Uterus (tissue), 4 donors: ENCODE results near the gene FKRP. TPM values are rescaled to one million over a fixed set of nuclear protein-coding genes. Genes with fewer than 3 reads are reported as not detected.
"Not testable (repeated sequence)": the region's sequence is repeated elsewhere in the genome, so short reads cannot be mapped to it uniquely, and the experiment has no call there.

Source experiments
- DNase-seq, 2 donors: peaks; one replicate each; pipeline ENCODE4 v3.0.0-alpha.2; 2019 to 2020
- H3K27ac ChIP-seq, 2 donors: fragments of 200-600 bp; sonication (generic); 1 replicate in 1 of 2; 2 replicates in 1 of 2; pipeline ENCODE4 v1.5.1; 2016 to 2018
- H3K27me3 ChIP-seq, 2 donors: fragments of 200-600 bp; sonication (generic); one replicate each; pipeline ENCODE4 v1.5.1; 2018 to 2019; ENCODE audit warnings: control low read depth in 1 of 2
- H3K36me3 ChIP-seq, 2 donors: fragments of 200-600 bp; sonication (generic); one replicate each; pipeline ENCODE4 v1.5.1; 2019; ENCODE audit warnings: control low read depth in 1 of 2
- H3K4me1 ChIP-seq, 2 donors: fragments of 200-600 bp; sonication (generic); one replicate each; pipeline ENCODE4 v1.5.1; 2018 to 2019; ENCODE audit warnings: control low read depth in 1 of 2
- H3K4me3 ChIP-seq, 2 donors: fragments of 200-600 bp; sonication (generic); 1 replicate in 1 of 2; 2 replicates in 1 of 2; pipeline ENCODE4 v1.5.1; 2018 to 2019; ENCODE audit warnings: mild to moderate bottlenecking in 1 of 2
- H3K9me3 ChIP-seq, 2 donors: fragments of 200-600 bp; sonication (generic); one replicate each; pipeline ENCODE4 v1.5.1; 2019; ENCODE audit warnings: control low read depth in 1 of 2
- CTCF ChIP-seq, 4 experiments: fragments of 200-600 bp in 2 of 4; fragments of 450-650 bp in 2 of 4; sonication (generic) in 2 of 4; IDR thresholded peaks; one replicate each; pipeline ENCODE4 v1.5.1; 2016 to 2019; ENCODE audit warnings: antibody characterized with exemption in 4 of 4, mild to moderate bottlenecking in 2 of 4, moderate library complexity in 1 of 4
- POLR2A ChIP-seq, 2 donors: fragments of 450-650 bp; IDR thresholded peaks; one replicate each; pipeline ENCODE4 v1.6.1; 2016; ENCODE audit warnings: antibody characterized with exemption in 2 of 2, mild to moderate bottlenecking in 1 of 2, moderate library complexity in 1 of 2
- intact Hi-C: fragments of 100-400 bp; cut with DNase I; formaldehyde crosslinking; loops from one replicate; pipeline ENCODE4 v1.15.1; 2023; ENCODE audit warnings: low total_unique reads
- total RNA-seq, 4 donors: library from RNA; depleted of rRNA in 3 of 4; stranded (reverse); fragments of >200 nt in 3 of 4; gene quantifications; one replicate each; pipeline versions ENCODE4 v1.1.0 to v1.2.4, GENCODE V29; 2014 to 2023
- donor health status: DM: yes; HTN: yes; CAD: no.

The FKRP gene
- total RNA-seq, 4 donors from 2014 or later: 7.4 to 154 (median 22.1) TPM

DNA sequence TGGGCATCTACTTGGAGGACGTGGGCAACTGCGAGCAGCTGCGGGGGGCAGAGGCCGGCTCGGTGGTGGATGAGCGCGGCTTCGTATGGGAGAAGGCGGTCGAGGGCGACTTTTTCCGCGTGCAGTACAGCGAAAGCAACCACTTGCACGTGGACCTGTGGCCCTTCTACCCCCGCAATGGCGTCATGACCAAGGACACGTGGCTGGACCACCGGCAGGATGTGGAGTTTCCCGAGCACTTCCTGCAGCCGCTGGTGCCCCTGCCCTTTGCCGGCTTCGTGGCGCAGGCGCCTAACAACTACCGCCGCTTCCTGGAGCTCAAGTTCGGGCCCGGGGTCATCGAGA is 10.7 kb downstream of the FKRP start:
- Histone ChIP-seq H3K9me3 (no peaks in the 10 kb centered on the region), H3K27me3 (no peaks in the 10 kb centered on the region), H3K36me3 (no peaks in the 10 kb centered on the region), H3K27ac (no peak overlapping the region), H3K4me3 (no peak overlapping the region), H3K4me1 (peaks cover 0 to 4% of the 10 kb centered on the region in 2 donors)
- DNase-seq: no peak
- TF ChIP-seq CTCF (IDR thresholded peaks at IDR 0.05) (no peak), POLR2A (IDR thresholded peaks at IDR 0.05) (no peak)
- intact Hi-C loops: loop anchor here (5.0 kb wide), 1 partner anchor 86 kb away; no protein-coding TSS in a partner anchor

DNA sequence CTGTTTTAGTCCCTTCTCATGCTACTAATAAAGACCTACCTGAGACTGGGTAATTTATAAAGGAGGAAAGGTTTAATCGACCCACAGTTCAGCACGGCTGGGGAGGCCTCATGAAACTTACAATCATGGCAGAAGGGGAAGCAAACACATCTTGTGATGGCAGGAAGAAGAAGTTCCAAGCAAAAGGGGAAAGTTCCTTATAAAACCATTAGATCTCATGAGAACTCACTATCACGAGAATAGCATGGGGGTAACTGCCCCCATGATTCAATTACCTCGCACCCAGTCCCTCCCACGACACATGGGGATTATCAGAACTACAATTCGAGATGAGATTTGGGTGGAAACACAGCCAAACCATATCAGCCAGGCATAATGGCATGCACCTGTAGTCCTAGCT is 13.3 kb downstream of the FKRP start:
- Histone ChIP-seq H3K27ac (peak overlapping the region in 1 of 2 donors; percentile 46), H3K9me3 (no peaks in the 10 kb centered on the region), H3K4me1 (peaks cover 0 to 4% of the 10 kb centered on the region in 2 donors), H3K27me3 (no peaks in the 10 kb centered on the region), H3K36me3 (no peaks in the 10 kb centered on the region), H3K4me3 (no peak overlapping the region)
- intact Hi-C loops: loop anchor here (5.0 kb wide), 1 partner anchor 83 kb away; no protein-coding TSS in a partner anchor
- DNase-seq: no peak
- TF ChIP-seq POLR2A (IDR thresholded peaks at IDR 0.05): no peak
- no peak for TF ChIP-seq CTCF (IDR thresholded peaks at IDR 0.05)

DNA sequence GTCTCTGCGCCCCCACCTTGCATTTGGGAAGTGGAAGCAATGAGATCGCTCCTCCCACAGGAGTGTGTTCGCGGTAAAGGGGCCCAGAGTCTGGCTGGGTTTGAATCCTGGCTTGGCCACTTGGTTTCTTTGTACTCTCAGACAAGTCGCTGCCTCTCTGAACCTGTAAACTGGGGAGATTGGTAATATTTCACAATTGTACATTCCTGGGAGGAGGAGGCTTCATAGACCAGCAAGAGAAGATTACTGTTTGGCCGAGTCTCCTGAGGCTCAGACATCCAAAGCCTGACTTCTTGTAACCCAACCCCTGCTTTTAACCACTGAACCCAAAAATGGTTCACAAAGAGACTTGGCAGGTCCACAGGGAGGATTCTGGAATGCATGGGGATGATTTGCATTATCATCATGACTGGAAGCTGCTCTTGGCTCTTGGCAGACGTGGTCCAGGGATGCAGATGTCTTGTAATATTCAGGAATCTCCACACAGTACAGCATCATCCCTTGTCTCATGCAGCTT is 14.0 kb downstream of the FKRP start:
- H3K4me3 ChIP-seq: no peak overlapping the region
- H3K27me3 ChIP-seq: no peaks in the 10 kb centered on the region
- no peaks in the 10 kb centered on the region for H3K9me3 ChIP-seq
- no peaks in the 10 kb centered on the region for H3K36me3 ChIP-seq
- H3K27ac ChIP-seq: peak overlapping the region; percentile 41 to 46
- intact Hi-C loops: loop anchor here (5.0 kb wide), 1 partner anchor 82 kb away; no protein-coding TSS in a partner anchor
- peak; percentile 65 to 71 for DNase-seq
- TF ChIP-seq POLR2A (IDR thresholded peaks at IDR 0.05) (no peak), CTCF (IDR thresholded peaks at IDR 0.05) (no peak)
- H3K4me1 ChIP-seq: peaks cover 0 to 4% of the 10 kb centered on the region in 2 donors

GRCh38 chr19:46760363-46760762 is 14.5 kb downstream of the FKRP start:
- DNase-seq: no peak
- no peaks in the 10 kb centered on the region for H3K27me3 ChIP-seq
- H3K27ac ChIP-seq: peak overlapping the region; percentile 35 to 41

GRCh38 chr19:46760897-46761296 is 15.0 kb downstream of the FKRP start:
- peak overlapping the region in 1 of 2 donors; percentile 35 for H3K27ac ChIP-seq
- DNase-seq, H3K4me1 ChIP-seq, H3K9me3 ChIP-seq, H3K27me3 ChIP-seq, H3K4me3 ChIP-seq, intact Hi-C loops, H3K36me3 ChIP-seq: not testable (repeated sequence)

More at GRCh38 chr19:46760363-46760762, 14.5 kb downstream of the FKRP start:
- peaks cover 0 to 1% of the 10 kb centered on the region in 2 donors for H3K4me1 ChIP-seq
- no peak overlapping the region for H3K4me3 ChIP-seq
- intact Hi-C loops: no loop called here
- H3K9me3 ChIP-seq: no peaks in the 10 kb centered on the region
- H3K36me3 ChIP-seq: no peaks in the 10 kb centered on the region
- TF ChIP-seq POLR2A (IDR thresholded peaks at IDR 0.05) (no peak), CTCF (IDR thresholded peaks at IDR 0.05) (no peak)

DNA sequence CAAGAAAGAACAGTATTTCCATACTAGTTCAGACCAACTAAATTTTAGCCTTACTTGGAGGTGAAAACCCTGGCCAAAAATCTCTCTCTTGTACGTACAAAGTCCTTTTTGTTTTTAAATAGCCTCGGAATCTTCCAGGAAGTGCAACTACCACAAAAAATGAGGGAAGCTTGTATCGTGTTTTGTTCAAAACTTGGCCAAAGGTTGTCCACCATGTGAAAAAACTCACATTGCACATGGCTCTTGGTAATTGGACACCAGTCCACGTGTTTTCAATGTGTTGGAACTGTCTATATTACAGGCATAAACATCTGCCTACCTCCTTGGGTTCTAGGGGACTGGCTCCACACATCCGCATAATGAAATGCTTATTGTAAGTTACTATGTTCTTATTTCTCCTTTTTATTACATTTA is 15.6 kb downstream of the FKRP start:
- Histone ChIP-seq H3K36me3 (no peaks in the 10 kb centered on the region), H3K4me1 (no peaks in the 10 kb centered on the region), H3K4me3 (no peak overlapping the region), H3K9me3 (no peaks in the 10 kb centered on the region), H3K27me3 (no peaks in the 10 kb centered on the region), H3K27ac (no peak overlapping the region)
- no peak for DNase-seq
- TF ChIP-seq POLR2A (IDR thresholded peaks at IDR 0.05) (no peak), CTCF (IDR thresholded peaks at IDR 0.05) (no peak)
- intact Hi-C loops: no loop called here
